GM10248 (cell line): Measurements from ENCODE around the gene TMEM106C.

Source experiments
- CTCF ChIA-PET: fragments of 300-600 bp; sonication (Branson Sonifier 250); formaldehyde crosslinking; extraction: SDS; loops from one replicate; lab custom pipeline; 2021; ENCODE audit warnings: antibody characterized with exemption; lab: Yijun Ruan, JAX
- POLR2A ChIA-PET: fragments of 350-650 bp; sonication (Branson Sonifier 250); formaldehyde crosslinking; extraction: SDS; loops from one replicate; lab custom pipeline; 2020; ENCODE audit warnings: antibody characterized with exemption; lab: Yijun Ruan, JAX
- DNase-seq: peaks from one replicate; pipeline ENCODE4 v3.0.0; 2012; ENCODE audit errors: extremely low spot score
- CTCF ChIP-seq: IDR thresholded peaks from 2 replicates; pipeline ENCODE4 v1.5.1; 2012; ENCODE audit warnings: mild to moderate bottlenecking, low read depth; ENCODE audit errors: extremely low read depth, missing control alignments, control extremely low read depth

Gene TMEM106C

GRCh38 chr12:48001505-48002413, 38.4 kb downstream of the TMEM106C start:
- DNase-seq = no peak
- ChIA-PET POLR2A (no interaction called here), CTCF (interaction anchor here (1.7 kb wide), 1 partner anchor 163 kb away, joined by 4 read pairs; no protein-coding TSS in a partner anchor)
- no peak for TF ChIP-seq CTCF

DNA sequence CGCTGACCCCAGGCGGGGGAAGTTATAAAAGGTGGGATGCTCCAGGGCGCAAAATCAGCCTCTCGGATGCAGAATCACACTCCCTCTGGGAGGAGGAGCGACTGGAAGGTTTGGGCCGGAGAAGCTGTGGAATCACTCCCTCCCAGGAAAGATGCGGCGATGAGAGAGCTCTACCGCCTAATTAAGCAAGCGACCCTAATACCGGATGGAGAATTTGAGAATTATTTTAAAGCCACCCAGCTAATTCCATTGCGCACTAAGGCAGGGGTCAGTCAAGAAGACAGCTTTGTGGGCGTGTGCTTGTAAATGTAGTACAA, 39.0 kb downstream of the TMEM106C start:
- DNase-seq = no peak
- no peak for TF ChIP-seq CTCF
- POLR2A ChIA-PET = no interaction called here
- CTCF ChIA-PET = interaction anchor here (1.7 kb wide), 1 partner anchor 162 kb away, joined by 4 read pairs; no protein-coding TSS in a partner anchor

DNA sequence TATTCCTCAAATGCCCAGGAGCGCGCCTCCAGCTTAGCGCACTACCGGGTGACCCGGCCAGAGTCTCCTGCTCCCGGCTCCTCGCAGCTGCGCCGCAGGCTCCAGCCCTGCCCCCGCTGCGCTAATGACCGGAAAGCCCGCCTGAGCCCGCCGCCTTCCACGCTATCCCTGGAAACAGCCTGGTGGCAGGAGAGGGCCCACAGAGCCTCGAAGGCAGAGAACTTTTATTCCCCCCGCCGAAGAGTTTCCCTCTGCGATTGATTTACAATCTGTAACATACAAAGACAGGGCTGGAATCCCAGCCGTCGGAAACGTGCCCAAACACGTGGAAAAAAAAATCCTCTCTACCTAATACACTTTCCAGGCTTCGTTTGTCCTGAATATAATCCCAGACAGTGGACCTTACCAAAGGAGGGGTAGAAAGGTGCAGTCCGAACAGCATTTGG, 39.4 kb downstream of the TMEM106C start:
- CTCF ChIA-PET = no interaction called here
- no peak for DNase-seq
- TF ChIP-seq CTCF = no peak
- POLR2A ChIA-PET = no interaction called here

GRCh38 chr12:48003226-48004052, 40.0 kb downstream of the TMEM106C start:
- no peak for DNase-seq
- no peak for TF ChIP-seq CTCF
- ChIA-PET POLR2A (no interaction called here), CTCF (no interaction called here)

DNA sequence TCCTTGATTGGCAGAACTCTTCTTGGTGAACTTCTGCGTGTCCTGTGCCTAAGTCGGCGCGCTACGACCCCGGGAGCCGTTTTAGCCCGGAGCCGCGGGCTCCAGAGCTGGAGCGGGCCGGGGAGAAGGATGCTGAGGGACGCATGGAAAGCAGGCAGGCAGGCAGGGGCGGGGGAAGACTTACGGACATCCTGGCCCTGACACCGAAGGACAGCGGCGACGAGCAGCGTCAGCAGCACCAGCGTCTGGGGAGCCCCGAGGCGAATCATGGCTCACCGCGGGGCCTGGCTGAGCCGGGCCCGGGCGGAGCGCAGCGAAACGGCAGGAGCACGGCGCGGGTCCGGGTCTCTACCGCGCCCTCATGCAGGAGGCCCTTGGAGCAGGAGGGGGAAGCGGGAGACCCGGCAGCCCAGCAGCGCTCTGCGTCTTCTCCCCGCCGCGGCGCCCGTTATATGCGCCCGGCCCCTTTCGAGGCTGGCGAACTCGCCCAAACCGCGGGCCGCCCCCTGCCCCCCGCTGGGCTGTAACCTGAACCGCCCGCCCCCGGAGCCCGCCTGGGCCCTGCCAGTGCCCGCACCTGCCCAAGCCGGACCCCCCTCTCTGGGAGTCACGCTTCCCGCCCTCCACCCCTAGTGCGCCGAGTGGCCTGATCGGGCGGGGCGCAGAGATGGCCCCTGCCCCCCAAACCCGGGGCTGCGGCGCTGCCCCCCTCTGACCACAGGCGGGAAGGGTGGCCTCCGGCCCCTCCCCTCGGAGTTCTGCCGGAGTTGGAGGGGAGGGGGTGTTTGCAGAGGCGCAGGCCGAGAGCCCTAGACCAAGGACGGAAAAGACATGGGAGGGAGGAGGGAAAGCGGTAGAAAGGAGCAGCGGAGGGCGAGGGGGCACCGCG, 40.9 kb downstream of the TMEM106C start, which contains the start of gene COL2A1:
TSS of gene COL2A1 (minus strand) at position 424 of the 889 bp plus-strand sequence. CDS start at position 269, 155 bp downstream.
- DNase-seq = no peak
- TF ChIP-seq CTCF = no peak
- ChIA-PET POLR2A (no interaction called here), CTCF (no interaction called here)
